NCI-H510A (cell line): ENCODE results near the gene PTPN1.
"Not testable (repeated sequence)": the region's sequence is repeated elsewhere in the genome, so short reads cannot be mapped to it uniquely, and the experiment has no call there.

Source experiments
- DNase-seq: peaks from one replicate; lab custom pipeline; 2025; lab: John Stamatoyannopoulos, UW

Gene PTPN1

GRCh38 chr20:50481741-50482140 is 28.4 kb upstream of the PTPN1 start:
- DNase-seq: no peak

- no peak for DNase-seq
Measured at GRCh38 chr20:50482396-50482981, 27.7 kb upstream of the PTPN1 start.

- no peak for DNase-seq
Measured at GRCh38 chr20:50484271-50484976, 25.8 kb upstream of the PTPN1 start.

GRCh38 chr20:50487397-50487796 is 22.8 kb upstream of the PTPN1 start:
- no peak for DNase-seq

- no peak for DNase-seq
Measured at GRCh38 chr20:50488236-50488806, 21.9 kb upstream of the PTPN1 start.

GRCh38 chr20:50491168-50491567 is 19.0 kb upstream of the PTPN1 start:
- DNase-seq: no peak

GRCh38 chr20:50491926-50492634 is 18.1 kb upstream of the PTPN1 start:
- DNase-seq: no peak

GRCh38 chr20:50493881-50494253 is 16.3 kb upstream of the PTPN1 start:
- no peak for DNase-seq

- no peak for DNase-seq
Measured at GRCh38 chr20:50494428-50494827, 15.8 kb upstream of the PTPN1 start.

GRCh38 chr20:50496773-50497385 is 13.3 kb upstream of the PTPN1 start:
- DNase-seq: no peak

GRCh38 chr20:50498071-50498776 is 12.0 kb upstream of the PTPN1 start:
- DNase-seq: no peak

GRCh38 chr20:50499938-50500337 is 10.2 kb upstream of the PTPN1 start:
- no peak for DNase-seq

- DNase-seq: no peak
Measured at GRCh38 chr20:50501972-50502745, 8.0 kb upstream of the PTPN1 start.

- no peak for DNase-seq
Measured at GRCh38 chr20:50504231-50504823, 5.9 kb upstream of the PTPN1 start.

- DNase-seq: no peak
Measured at GRCh38 chr20:50506270-50506579, 4.0 kb upstream of the PTPN1 start.

- DNase-seq: not testable (repeated sequence)
Measured at GRCh38 chr20:50507745-50508144, 2.4 kb upstream of the PTPN1 start.

- no peak for DNase-seq
Measured at GRCh38 chr20:50508171-50508755, 1.9 kb upstream of the PTPN1 start.

- no peak for DNase-seq
Measured at GRCh38 chr20:50510706-50511542, 741 bp downstream of the PTPN1 start.

- no peak for DNase-seq
Measured at GRCh38 chr20:50512323-50512722, 2.1 kb downstream of the PTPN1 start.
